SK-N-SH treated with all-trans-retinoic acid at 6 μM for 48 hours (cell line): Measurements from ENCODE around the gene UBE2M.
"Not testable (repeated sequence)": the region's sequence is repeated elsewhere in the genome, so short reads cannot be mapped to it uniquely, and the experiment has no call there.

Source experiments
- ATAC-seq: fragments of 200-7000 bp; cut with Tn5 transposase; 3 replicates; pipeline ENCODE4 v1.9.1; 2020; ENCODE audit warnings: mild to moderate bottlenecking, moderate library complexity
- ZFP3 ChIP-seq: fragments of 250-450 bp; sonication (Bioruptor Pico); IDR thresholded peaks from 2 replicates; pipeline ENCODE4 v1.5.0; 2020; ENCODE audit warnings: mild to moderate bottlenecking, moderate library complexity
- TF ChIP-seq, protein P1 (sequence below): fragments of 250-450 bp; sonication (Bioruptor Pico); IDR thresholded peaks from 2 replicates; pipeline ENCODE4 v1.5.0; 2020; ENCODE audit warnings: mild to moderate bottlenecking, moderate library complexity
- TF ChIP-seq, protein P2 (sequence below): fragments of 250-450 bp; sonication (Bioruptor Pico); IDR thresholded peaks from 2 replicates; pipeline ENCODE4 v1.8.0; 2020; ENCODE audit warnings: mild to moderate bottlenecking, moderate library complexity, borderline replicate concordance

Gene UBE2M

DNA sequence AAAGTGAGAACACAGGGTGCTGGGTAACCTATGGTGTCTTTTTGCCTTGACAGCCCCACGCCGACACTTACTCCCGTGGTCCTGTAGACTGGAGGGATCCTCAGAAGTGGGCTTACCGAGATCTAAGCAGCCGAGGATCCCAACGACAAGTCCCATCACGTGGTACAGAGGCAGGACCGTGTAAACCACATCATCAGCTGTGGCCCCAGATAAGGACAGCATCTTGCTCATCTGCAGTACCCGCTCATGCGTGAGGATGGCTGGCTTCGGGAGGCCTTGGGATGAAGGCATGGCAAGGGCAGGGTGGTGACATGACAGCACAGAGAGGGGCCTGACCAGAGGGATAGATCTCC lies 48.7 kb downstream of the UBE2M start:
- no peak for ATAC-seq
- TF ChIP-seq, protein P1, sequence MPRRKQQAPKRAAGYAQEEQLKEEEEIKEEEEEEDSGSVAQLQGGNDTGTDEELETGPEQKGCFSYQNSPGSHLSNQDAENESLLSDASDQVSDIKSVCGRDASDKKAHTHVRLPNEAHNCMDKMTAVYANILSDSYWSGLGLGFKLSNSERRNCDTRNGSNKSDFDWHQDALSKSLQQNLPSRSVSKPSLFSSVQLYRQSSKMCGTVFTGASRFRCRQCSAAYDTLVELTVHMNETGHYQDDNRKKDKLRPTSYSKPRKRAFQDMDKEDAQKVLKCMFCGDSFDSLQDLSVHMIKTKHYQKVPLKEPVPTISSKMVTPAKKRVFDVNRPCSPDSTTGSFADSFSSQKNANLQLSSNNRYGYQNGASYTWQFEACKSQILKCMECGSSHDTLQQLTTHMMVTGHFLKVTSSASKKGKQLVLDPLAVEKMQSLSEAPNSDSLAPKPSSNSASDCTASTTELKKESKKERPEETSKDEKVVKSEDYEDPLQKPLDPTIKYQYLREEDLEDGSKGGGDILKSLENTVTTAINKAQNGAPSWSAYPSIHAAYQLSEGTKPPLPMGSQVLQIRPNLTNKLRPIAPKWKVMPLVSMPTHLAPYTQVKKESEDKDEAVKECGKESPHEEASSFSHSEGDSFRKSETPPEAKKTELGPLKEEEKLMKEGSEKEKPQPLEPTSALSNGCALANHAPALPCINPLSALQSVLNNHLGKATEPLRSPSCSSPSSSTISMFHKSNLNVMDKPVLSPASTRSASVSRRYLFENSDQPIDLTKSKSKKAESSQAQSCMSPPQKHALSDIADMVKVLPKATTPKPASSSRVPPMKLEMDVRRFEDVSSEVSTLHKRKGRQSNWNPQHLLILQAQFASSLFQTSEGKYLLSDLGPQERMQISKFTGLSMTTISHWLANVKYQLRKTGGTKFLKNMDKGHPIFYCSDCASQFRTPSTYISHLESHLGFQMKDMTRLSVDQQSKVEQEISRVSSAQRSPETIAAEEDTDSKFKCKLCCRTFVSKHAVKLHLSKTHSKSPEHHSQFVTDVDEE, result no peak
- TF ChIP-seq, protein P2, sequence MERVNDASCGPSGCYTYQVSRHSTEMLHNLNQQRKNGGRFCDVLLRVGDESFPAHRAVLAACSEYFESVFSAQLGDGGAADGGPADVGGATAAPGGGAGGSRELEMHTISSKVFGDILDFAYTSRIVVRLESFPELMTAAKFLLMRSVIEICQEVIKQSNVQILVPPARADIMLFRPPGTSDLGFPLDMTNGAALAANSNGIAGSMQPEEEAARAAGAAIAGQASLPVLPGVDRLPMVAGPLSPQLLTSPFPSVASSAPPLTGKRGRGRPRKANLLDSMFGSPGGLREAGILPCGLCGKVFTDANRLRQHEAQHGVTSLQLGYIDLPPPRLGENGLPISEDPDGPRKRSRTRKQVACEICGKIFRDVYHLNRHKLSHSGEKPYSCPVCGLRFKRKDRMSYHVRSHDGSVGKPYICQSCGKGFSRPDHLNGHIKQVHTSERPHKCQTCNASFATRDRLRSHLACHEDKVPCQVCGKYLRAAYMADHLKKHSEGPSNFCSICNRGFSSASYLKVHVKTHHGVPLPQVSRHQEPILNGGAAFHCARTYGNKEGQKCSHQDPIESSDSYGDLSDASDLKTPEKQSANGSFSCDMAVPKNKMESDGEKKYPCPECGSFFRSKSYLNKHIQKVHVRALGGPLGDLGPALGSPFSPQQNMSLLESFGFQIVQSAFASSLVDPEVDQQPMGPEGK (CRISPR knock-in tag), result no peak
- no peak for TF ChIP-seq ZFP3 (CRISPR knock-in tag)
- TF ChIP-seq, all 23 proteins: peak for 0

DNA sequence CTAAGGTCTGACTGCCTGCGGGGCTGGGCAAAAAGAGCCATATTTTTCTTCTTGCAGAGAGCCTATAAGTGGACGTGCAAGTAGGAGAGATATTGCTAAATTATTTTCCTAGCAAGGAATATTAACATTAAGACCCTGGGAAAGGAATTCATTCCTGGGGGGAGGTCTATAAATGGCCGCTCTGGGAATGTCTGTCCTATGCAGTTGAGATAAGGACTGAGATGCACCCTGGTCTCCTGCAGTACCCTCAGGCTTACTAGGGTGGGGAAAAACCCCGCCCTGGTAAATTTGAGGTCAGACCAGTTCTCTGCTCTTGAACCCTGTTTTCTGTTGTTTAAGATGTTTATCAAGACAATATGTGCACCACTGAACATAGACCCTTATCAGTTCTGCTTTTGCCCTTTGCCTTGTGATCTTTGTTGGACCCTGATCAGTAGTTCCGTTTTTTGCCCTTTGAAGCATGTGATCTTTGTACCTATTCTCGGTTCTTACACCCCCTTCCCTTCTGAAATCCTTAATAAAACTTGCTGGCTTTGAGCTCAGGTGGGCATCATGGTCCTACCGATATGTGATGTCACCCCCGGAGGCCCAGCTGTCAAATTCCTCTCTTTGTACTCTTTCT lies 50.7 kb downstream of the UBE2M start:
- not testable (repeated sequence) for ATAC-seq
